LNCAP (cell line): ENCODE measurements around the gene ZSCAN29.
A peak's percentile ranks its signal among the peaks of the same experiment; 100 is the strongest.

ENCODE experiments used
- CTCF ChIP-seq: fragments of 450-650 bp; IDR thresholded peaks from 2 replicates; pipeline ENCODE4 v1.5.1; 2017; ENCODE audit warnings: mild to moderate bottlenecking

The ZSCAN29 gene

GRCh38 chr15:43376017-43376705, 5.3 kb upstream of the ZSCAN29 start:
- TF ChIP-seq CTCF: peak; percentile 77

- no peak for TF ChIP-seq CTCF
Measured at GRCh38 chr15:43370310-43370974, 401 bp downstream of the ZSCAN29 start.

GRCh38 chr15:43361313-43361903, 9.4 kb downstream of the ZSCAN29 start:
- TF ChIP-seq CTCF: no peak

GRCh38 chr15:43360821-43361220, 10.0 kb downstream of the ZSCAN29 start:
- TF ChIP-seq CTCF: no peak

- TF ChIP-seq CTCF: no peak
Measured at GRCh38 chr15:43352693-43353382, 18.0 kb downstream of the ZSCAN29 start.

- no peak for TF ChIP-seq CTCF
Measured at GRCh38 chr15:43347114-43347513, 23.7 kb downstream of the ZSCAN29 start.

GRCh38 chr15:43346305-43346704, 24.5 kb downstream of the ZSCAN29 start:
- TF ChIP-seq CTCF: no peak
